GM21786 (cell line): ENCODE results near the gene NPAS2.

ENCODE experiments used
- ATAC-seq: cut with Tn5 transposase; IDR thresholded peaks from one replicate; pipeline ENCODE4 v1.9.1; 2021; ENCODE audit not compliant: unreplicated experiment

The NPAS2 gene

DNA sequence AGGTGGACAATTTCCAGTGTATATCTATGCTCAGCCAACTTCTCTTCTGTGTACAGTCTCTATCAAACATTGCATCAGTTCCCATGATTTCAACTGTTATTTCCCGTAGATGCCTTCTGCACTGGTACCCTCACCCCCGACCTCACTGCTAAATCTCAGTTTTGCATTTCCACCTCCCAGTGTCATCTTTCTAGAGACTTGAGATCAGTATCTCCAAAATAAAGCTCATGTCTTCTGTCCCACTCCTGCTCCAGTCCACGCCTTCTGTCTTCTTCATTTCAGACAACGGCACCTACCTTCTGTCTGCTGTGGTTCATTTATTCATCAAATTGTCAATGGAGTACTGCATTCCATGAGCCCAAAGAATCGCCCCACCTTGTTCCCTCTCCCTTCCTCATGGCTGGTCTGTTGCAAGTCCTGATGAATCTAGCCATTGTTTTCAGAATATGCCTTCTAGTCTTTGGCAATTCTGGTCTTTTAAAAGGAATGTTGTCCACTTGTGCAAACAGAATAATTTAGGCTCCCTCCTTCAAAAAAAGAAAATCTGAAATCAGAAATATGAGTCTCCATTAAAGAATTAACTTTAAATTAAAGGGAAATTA is 23.3 kb upstream of the NPAS2 start:
- ATAC-seq: no peak

DNA sequence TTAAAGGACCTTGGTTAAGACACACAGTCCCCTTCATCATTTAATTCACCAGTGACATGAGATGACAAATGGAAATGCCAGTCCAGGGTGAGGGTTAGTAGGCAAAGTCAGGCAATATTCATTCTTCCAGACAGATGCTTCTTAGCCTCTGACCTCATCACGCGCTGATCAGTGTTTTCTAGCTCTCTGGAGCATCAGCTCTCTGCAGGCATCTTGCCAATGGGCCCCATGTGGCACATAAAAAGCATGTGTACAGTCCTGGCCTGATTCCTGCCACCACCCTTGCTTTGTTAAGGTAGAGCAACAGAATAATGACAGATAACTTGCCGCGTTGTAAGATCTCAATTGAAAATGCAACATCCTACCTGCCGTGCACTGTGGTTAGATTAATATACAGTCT is 20.3 kb upstream of the NPAS2 start:
- no peak for ATAC-seq

DNA sequence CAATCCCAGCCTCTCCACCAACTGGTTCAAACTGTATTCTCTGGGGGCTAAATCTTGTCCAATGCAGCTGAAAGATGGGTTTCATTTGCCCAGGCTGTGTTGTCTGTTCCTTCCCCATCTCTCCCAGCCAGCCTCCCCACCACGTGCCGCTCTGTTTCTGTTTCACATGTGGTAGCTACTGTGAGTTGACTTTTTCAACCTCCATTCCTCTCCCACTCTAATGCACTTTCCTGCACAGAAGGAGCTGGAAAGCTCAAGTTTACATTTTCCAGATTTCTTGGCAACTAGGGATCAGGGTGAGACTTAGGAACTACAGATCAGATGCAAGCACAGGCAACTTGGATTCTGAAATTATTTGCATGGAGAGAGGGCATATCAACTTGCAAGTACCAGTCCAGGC is 19.0 kb upstream of the NPAS2 start:
- ATAC-seq: no peak

DNA sequence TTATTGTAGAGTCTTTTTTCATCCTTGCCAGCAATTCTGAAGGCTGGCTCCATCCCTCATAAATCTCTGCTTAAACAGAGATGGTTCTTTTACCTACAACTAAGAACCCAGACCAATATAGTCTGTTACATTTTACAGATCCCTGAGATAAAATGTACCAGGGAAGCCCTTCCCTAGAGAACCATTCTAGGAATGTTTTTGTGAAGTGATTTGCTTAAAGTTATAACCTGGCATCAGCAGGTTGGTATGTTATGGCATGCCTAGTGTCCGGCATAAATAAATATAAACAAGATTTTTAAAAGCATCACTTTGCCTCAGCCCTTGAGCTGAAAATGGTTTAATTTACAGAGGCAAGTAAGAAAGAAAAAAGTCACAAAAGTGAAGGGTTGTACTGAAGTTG is 18.5 kb upstream of the NPAS2 start:
- ATAC-seq: no peak

DNA sequence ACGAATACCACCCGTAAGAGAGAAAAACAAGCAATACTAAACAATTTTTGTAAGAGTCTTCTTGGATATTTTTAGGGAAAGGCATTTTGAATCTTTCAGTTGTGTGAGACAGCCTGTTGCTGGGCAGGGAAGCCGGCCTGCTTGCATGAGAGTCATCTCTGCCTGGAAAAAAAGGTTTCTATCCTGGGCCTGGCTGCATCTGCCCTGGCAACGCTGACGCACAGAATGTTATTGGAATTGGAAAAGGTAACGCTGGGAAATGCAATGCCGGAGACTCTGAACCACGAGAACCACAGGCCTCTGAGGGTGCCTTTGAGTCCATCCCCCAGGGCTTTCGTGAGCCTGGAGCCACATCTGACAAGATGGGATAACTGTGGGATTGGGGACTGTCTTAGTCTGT is 17.9 kb upstream of the NPAS2 start:
- no peak for ATAC-seq

DNA sequence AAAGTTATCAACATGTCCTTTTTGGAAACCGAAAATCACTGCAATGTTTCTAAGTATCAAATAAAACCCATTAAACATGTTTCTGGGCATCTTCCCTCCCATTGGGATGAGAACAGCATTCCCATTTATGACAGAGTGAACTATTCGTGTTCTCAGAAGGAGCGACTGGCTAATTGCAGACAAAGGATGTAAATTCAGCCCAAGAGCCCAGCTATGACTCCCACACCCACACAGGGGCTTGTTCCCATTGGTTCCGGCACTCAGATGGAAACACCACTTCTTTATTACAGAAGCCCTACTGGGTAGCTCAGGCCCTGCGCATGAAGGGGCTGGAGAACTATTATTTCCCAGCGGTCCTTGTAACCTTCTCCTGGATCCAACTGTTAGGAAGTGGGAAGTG is 16.6 kb upstream of the NPAS2 start:
- no peak for ATAC-seq

- no peak for ATAC-seq
Measured at GRCh38 chr2:100806550-100806949, 13.4 kb upstream of the NPAS2 start.

DNA sequence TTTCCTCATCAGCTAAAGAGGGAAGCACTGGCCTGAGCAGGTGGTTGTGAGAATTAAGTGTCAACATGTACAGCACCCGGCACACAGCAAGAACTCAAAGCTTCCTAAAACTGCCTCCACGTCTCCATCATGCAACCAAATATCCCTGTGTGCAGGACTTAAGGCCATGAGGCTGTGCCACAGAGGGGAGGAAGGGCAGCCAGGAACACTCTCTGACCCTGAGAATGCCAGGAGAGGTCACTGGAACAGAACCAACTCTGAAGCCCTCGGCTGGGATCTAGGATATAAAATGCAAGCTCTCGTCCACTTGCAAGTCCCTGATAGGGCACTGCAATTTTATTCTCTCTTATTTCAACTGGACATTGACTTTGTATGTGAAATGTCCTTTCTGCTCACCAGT is 12.2 kb upstream of the NPAS2 start:
- ATAC-seq: no peak

- no peak for ATAC-seq
Measured at GRCh38 chr2:100808582-100808981, 11.4 kb upstream of the NPAS2 start.

DNA sequence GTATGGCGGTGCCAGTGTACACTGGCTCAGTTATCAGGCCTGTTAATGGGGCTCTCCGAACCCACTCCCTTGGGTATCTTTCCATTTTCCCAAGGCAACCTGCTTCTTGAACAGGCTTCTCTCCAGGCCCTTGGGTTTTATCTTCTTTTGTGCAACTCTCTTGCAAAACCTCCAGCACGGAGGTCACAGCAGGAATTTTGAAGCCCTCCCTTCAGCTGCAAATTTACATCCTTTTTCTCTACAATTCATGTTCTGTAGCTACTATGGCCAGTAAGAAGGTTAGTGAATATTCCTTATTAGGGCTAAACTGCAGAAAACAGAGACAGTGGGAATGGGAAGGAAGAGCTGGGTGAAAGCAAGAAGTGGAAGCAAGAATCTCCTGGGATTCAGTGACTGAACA is 10.4 kb upstream of the NPAS2 start:
- no peak for ATAC-seq

GRCh38 chr2:100810603-100811145 is 9.3 kb upstream of the NPAS2 start:
- ATAC-seq: no peak

DNA sequence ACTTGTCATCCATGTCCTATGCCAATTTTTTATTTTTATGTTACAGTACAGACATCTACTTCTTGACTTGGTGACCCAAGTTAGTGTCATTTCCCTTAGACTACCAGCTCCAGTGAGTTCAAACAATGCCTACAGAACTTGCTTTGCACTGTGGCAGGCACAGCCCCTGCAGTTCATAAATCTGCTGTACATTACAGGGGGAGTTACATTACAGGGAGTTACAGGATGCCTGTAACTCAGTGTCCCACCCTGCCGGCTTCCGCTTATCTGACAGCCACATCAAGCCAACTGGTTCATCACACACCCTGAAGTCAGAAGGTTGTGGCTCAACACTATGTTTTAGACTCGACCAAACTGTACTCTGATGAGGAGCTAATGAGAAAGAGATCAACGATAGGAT is 7.8 kb upstream of the NPAS2 start:
- ATAC-seq: no peak

DNA sequence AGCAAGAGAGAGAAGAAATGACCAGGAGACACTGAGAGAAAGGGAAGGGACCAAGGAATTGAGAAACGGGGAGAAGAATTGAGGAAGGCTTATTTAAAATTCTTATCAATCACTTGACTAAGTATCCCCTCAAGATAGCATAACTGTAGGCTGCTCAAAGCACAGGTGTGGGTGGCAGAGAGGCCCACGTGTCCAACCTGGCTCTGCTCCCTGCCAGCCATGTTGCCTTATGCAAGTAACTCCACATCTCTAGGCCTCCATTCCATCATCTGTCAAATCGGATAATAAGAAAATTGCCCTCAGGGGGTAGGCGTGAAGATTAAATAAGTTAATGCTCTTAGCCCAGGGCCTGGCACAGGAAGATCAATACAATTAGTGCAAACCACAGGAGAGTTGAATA is 7.4 kb upstream of the NPAS2 start:
- ATAC-seq: no peak

DNA sequence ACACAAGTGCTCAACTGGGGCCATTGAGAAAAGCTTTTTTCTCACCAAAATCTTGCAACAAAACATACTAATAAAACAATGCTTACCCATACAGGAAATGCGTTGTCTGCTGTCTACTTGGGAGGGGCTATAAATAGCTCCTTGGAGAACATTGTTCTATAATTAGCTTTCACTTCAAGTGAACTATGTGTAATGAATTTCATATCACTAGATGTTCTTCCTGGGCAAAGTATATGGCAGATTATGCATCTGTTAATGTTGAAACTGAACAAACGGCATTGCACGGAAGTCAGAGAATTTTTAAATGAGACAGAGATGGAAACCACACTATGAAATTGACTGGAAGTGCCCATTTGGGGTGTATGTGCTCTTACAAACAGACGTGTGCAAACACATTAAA is 6.4 kb upstream of the NPAS2 start:
- ATAC-seq: no peak

DNA sequence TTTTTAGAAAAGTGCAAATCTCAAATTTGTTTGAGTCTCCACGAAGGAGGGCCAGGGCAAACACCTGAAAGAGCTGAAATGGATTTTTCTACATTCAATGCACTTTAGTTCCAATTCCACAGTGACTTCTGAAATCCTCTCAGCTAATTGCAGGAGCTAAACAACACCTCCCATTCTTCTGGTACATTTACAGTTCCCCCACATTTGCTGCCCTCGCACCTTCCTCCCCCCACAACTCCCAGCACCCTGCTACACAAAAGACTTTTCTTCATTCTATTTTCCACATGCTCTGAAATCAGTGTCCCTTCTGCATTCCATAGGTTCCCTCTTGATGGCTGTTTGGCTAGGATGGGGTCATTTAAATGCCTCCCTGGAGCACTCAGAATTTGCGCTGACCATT is 5.9 kb upstream of the NPAS2 start:
- no peak for ATAC-seq

- no peak for ATAC-seq
Measured at GRCh38 chr2:100814453-100814852, 5.5 kb upstream of the NPAS2 start.

GRCh38 chr2:100817388-100817985 is 2.5 kb upstream of the NPAS2 start:
- ATAC-seq: no peak

DNA sequence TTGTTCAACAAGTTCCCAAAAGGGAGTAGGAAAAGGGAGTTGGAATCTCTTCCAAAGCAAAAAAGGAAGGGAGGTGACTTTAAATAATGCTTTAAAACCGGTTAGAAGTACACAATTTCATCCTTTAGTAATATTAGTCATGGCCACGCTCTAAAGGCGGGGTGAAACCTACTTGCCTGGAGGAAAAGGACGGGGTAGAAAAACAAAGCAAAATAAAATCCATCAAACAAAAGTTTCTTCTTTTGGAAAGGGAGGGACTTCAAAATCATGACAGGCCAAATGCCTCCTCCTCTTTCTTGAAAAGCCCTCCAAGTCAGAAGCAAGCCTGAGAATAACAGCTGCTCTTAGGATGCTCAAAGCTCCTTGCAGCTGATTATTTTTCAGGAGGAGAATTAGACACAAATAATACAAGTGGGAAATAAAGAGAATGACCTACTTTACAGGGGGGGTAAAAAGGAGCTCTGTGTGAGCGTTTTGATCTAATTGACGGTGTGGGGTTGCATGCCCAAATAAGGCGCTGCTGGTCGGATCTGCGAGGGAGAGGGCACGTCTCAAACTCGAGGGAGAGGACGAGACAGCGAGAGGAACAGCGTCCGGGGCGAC is 1.8 kb upstream of the NPAS2 start:
- ATAC-seq: no peak

- no peak for ATAC-seq
Measured at GRCh38 chr2:100818606-100819369, 1.2 kb upstream of the NPAS2 start.

GRCh38 chr2:100820273-100820522 is 259 bp downstream of the NPAS2 start:
- ATAC-seq: no peak

DNA sequence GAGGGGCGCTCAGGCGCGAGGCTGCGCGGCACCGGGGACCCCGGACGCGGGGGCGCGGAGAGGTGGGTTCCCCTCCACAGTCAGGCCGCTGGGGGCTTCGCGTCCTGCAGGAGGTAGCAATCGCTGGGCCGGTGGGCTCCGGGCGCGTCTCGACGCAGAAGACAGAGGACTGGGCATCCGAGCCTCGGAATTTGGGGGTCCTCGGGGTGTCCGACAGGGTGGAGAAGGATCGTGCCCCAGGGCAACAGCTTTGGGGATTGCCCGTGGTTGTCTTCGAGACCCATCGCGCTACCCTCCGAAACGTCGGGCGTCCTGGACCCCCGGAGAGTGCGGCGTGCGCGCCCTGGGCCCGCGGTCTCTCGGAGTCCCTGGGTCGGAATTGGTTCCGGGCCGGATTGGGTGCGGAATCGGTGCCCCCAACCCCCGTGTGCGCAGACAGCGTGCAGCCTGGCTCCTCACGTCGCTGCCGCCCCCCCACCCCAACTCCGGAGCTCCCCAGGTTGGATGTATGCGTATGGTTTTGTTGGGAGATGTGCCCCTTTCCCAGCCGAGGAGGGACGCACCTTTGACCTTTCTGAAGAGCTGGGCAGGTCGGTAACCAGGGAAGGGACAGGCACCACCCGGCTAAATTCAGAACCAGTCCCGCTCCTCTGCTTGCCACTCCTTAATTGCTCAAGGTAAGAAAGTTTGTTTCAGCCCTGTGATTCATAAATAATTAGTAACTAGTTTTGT is 750 bp downstream of the NPAS2 start:
- ATAC-seq: no peak
